GM12864 (cell line): ENCODE measurements around the gene PIK3R5.

ENCODE experiments used
- DNase-seq: peaks from one replicate; pipeline ENCODE4 v3.0.0-alpha.2; 2011; ENCODE audit warnings: low read depth
- H3K4me3 ChIP-seq: 2 replicates; pipeline ENCODE4 v1.5.1; 2011; ENCODE audit warnings: mild to moderate bottlenecking, low read depth, low read length, control low read depth
- CTCF ChIP-seq: IDR thresholded peaks from 2 replicates; pipeline ENCODE4 v1.5.1; 2011; ENCODE audit warnings: low read depth, mild to moderate bottlenecking, moderate library complexity, low read length, control low read depth, inconsistent platforms; ENCODE audit errors: missing control alignments

PIK3R5 gene

GRCh38 chr17:8916466-8916865 lies 49.0 kb downstream of the PIK3R5 start:
- no peak overlapping the region for H3K4me3 ChIP-seq
- DNase-seq: no peak
- no peak for TF ChIP-seq CTCF

- no peak for DNase-seq
- no peak overlapping the region for H3K4me3 ChIP-seq
- no peak for TF ChIP-seq CTCF
Observed at GRCh38 chr17:8914554-8914953, 51.0 kb downstream of the PIK3R5 start.

GRCh38 chr17:8913879-8914278 lies 51.6 kb downstream of the PIK3R5 start:
- no peak for TF ChIP-seq CTCF
- no peak for DNase-seq
- H3K4me3 ChIP-seq: no peak overlapping the region

- no peak for TF ChIP-seq CTCF
- no peak for DNase-seq
- H3K4me3 ChIP-seq: no peak overlapping the region
Observed at GRCh38 chr17:8913091-8913490, 52.4 kb downstream of the PIK3R5 start.

GRCh38 chr17:8912084-8912981 lies 53.2 kb downstream of the PIK3R5 start:
- H3K4me3 ChIP-seq: no peak overlapping the region
- no peak for DNase-seq

GRCh38 chr17:8910969-8911604 lies 54.4 kb downstream of the PIK3R5 start:
- TF ChIP-seq CTCF: no peak
- no peak for DNase-seq
- no peak overlapping the region for H3K4me3 ChIP-seq

More at GRCh38 chr17:8912084-8912981, 53.2 kb downstream of the PIK3R5 start:
- no peak for TF ChIP-seq CTCF
